HEK293T (cell line): ENCODE results near the gene PSTPIP2.

ENCODE experiments used
- CTCF ChIA-PET: fragments of 350-600 bp; formaldehyde crosslinking; extraction: SDS; loops from one replicate; lab custom pipeline; 2021; ENCODE audit warnings: antibody characterized with exemption, inconsistent platforms; lab: Yijun Ruan, JAX
- POLR2A ChIA-PET: fragments of 350-600 bp; formaldehyde crosslinking; extraction: SDS; loops from one replicate; lab custom pipeline; 2020; ENCODE audit warnings: antibody characterized with exemption, inconsistent platforms; lab: Yijun Ruan, JAX
- DNase-seq: peaks from one replicate; pipeline ENCODE4 v3.0.0; 2012; ENCODE audit warnings: mixed read lengths; ENCODE audit errors: extremely low spot score
- ARNT ChIP-seq: fragments of 450-650 bp; IDR thresholded peaks from 2 replicates; pipeline ENCODE4 v1.6.1; 2017; ENCODE audit warnings: mild to moderate bottlenecking
- BHLHE40 ChIP-seq: fragments of 450-650 bp; IDR thresholded peaks from 2 replicates; pipeline ENCODE4 v1.6.1; 2016; ENCODE audit warnings: mild to moderate bottlenecking, moderate library complexity, borderline replicate concordance
- CTBP1 ChIP-seq: fragments of 450-650 bp; IDR thresholded peaks from 2 replicates; pipeline ENCODE4 v1.6.1; 2016; ENCODE audit warnings: borderline replicate concordance
- ELF4 ChIP-seq: fragments of 450-650 bp; IDR thresholded peaks from 2 replicates; pipeline ENCODE4 v1.6.1; 2017; ENCODE audit warnings: antibody characterized with exemption
- FOXA1 ChIP-seq: fragments of 450-650 bp; IDR thresholded peaks from 2 replicates; pipeline ENCODE4 v1.6.1; 2016; ENCODE audit warnings: mild to moderate bottlenecking
- FOXK2 ChIP-seq: fragments of 450-650 bp; IDR thresholded peaks from 2 replicates; pipeline ENCODE4 v1.6.1; 2016; ENCODE audit warnings: mild to moderate bottlenecking
- FOXM1 ChIP-seq: fragments of 450-650 bp; IDR thresholded peaks from 2 replicates; pipeline ENCODE4 v1.6.1; 2017; ENCODE audit warnings: mild to moderate bottlenecking, borderline replicate concordance
- HDGF ChIP-seq: fragments of 450-650 bp; IDR thresholded peaks from 2 replicates; pipeline ENCODE4 v1.6.1; 2017; ENCODE audit warnings: antibody characterized with exemption, borderline replicate concordance
- L3MBTL2 ChIP-seq: fragments of 450-650 bp; conservative IDR thresholded peaks from 2 replicates; pipeline ENCODE4 v1.6.1; 2016; ENCODE audit warnings: mild to moderate bottlenecking
- LEF1 ChIP-seq: fragments of 450-650 bp; IDR thresholded peaks from 2 replicates; pipeline ENCODE4 v1.6.1; 2017; ENCODE audit warnings: mild to moderate bottlenecking, borderline replicate concordance
- NFRKB ChIP-seq: fragments of 450-650 bp; IDR thresholded peaks from 2 replicates; pipeline ENCODE4 v1.6.1; 2016; ENCODE audit warnings: mild to moderate bottlenecking, moderate library complexity
- PKNOX1 ChIP-seq: fragments of 450-650 bp; IDR thresholded peaks from 2 replicates; pipeline ENCODE4 v1.6.1; 2016
- SP1 ChIP-seq: fragments of 450-650 bp; IDR thresholded peaks from 2 replicates; pipeline ENCODE4 v1.6.1; 2017
- SUZ12 ChIP-seq: fragments of 450-650 bp; IDR thresholded peaks from 2 replicates; pipeline ENCODE4 v1.6.1; 2016; ENCODE audit warnings: mild to moderate bottlenecking
- TARDBP ChIP-seq: fragments of 450-650 bp; IDR thresholded peaks from 2 replicates; pipeline ENCODE4 v1.6.1; 2016
- ZNF384 ChIP-seq: fragments of 450-650 bp; IDR thresholded peaks from 2 replicates; pipeline ENCODE4 v1.6.1; 2016

The PSTPIP2 gene

GRCh38 chr18:45958730-45959129, 113.3 kb downstream of the PSTPIP2 start:
- CTCF ChIA-PET: no interaction called here
- POLR2A ChIA-PET: no interaction called here
- no peak for DNase-seq
- TF ChIP-seq SP1 (no peak), HDGF (no peak), PKNOX1 (no peak), SUZ12 (no peak), FOXA1 (no peak), FOXM1 (no peak), ZNF384 (no peak), CTBP1 (no peak), ARNT (no peak), BHLHE40 (no peak), LEF1 (no peak), FOXK2 (no peak), ELF4 (no peak), L3MBTL2 (no peak), TARDBP (no peak), NFRKB (no peak)

- POLR2A ChIA-PET: no interaction called here
- no peak for DNase-seq
- no peak for TF ChIP-seq LEF1
- no peak for TF ChIP-seq HDGF
- TF ChIP-seq FOXK2: no peak
- TF ChIP-seq SUZ12: no peak
- no peak for TF ChIP-seq L3MBTL2
- no peak for TF ChIP-seq NFRKB
- TF ChIP-seq TARDBP: no peak
- TF ChIP-seq ZNF384: no peak
- no peak for TF ChIP-seq ARNT
- TF ChIP-seq ELF4: no peak
- no peak for TF ChIP-seq BHLHE40
- no peak for TF ChIP-seq FOXA1
- TF ChIP-seq FOXM1: no peak
- no peak for TF ChIP-seq CTBP1
- CTCF ChIA-PET: no interaction called here
Observed at GRCh38 chr18:45958027-45958426, 114.0 kb downstream of the PSTPIP2 start.

- no peak for DNase-seq
- ChIA-PET CTCF (no interaction called here), POLR2A (no interaction called here)
- no peak for TF ChIP-seq ELF4
- no peak for TF ChIP-seq ZNF384
- TF ChIP-seq ARNT: no peak
- TF ChIP-seq FOXK2: no peak
- TF ChIP-seq TARDBP: no peak
- no peak for TF ChIP-seq PKNOX1
- no peak for TF ChIP-seq FOXM1
- TF ChIP-seq HDGF: no peak
- TF ChIP-seq CTBP1: no peak
- no peak for TF ChIP-seq SUZ12
- no peak for TF ChIP-seq NFRKB
- TF ChIP-seq FOXA1: no peak
- no peak for TF ChIP-seq LEF1
- no peak for TF ChIP-seq SP1
Observed at GRCh38 chr18:45957100-45957499, 115.0 kb downstream of the PSTPIP2 start.

GRCh38 chr18:45954070-45954934, 117.8 kb downstream of the PSTPIP2 start:
- ChIA-PET CTCF (no interaction called here), POLR2A (no interaction called here)
- DNase-seq: no peak
- no peak for TF ChIP-seq NFRKB
- no peak for TF ChIP-seq TARDBP
- TF ChIP-seq ARNT: no peak
- TF ChIP-seq ZNF384: no peak
- TF ChIP-seq L3MBTL2: no peak
- no peak for TF ChIP-seq SUZ12
- TF ChIP-seq FOXA1: no peak
- no peak for TF ChIP-seq FOXK2
- TF ChIP-seq ELF4: no peak
- no peak for TF ChIP-seq LEF1
- TF ChIP-seq BHLHE40: no peak
- TF ChIP-seq HDGF: no peak

- TF ChIP-seq LEF1: no peak
- TF ChIP-seq HDGF: no peak
- TF ChIP-seq SUZ12: no peak
- TF ChIP-seq ARNT: no peak
- TF ChIP-seq PKNOX1: no peak
- TF ChIP-seq FOXA1: no peak
- TF ChIP-seq NFRKB: no peak
- no peak for TF ChIP-seq ELF4
- TF ChIP-seq L3MBTL2: no peak
- TF ChIP-seq BHLHE40: no peak
- TF ChIP-seq SP1: no peak
- no peak for TF ChIP-seq ZNF384
- TF ChIP-seq CTBP1: no peak
- no peak for TF ChIP-seq TARDBP
- TF ChIP-seq FOXK2: no peak
- no peak for TF ChIP-seq FOXM1
- POLR2A ChIA-PET: no interaction called here
- CTCF ChIA-PET: no interaction called here
- no peak for DNase-seq
Observed at GRCh38 chr18:45951016-45951714, 120.9 kb downstream of the PSTPIP2 start.
